OCI-M2 (cell line): ENCODE data around the gene ATR.
"Not testable (repeated sequence)": the region's sequence is repeated elsewhere in the genome, so short reads cannot be mapped to it uniquely, and the experiment has no call there.

ENCODE experiments used
- DNase-seq: peaks from one replicate; lab custom pipeline; 2025; ENCODE audit not compliant: unreplicated experiment; lab: John Stamatoyannopoulos, UW

Gene ATR

GRCh38 chr3:142578329-142579223 lies at the start of gene ATR:
ATR (minus strand) TSS chr3:142578733; CDS start chr3:142578704, 29 bp downstream.
- DNase-seq, result peak; percentile 45

DNA sequence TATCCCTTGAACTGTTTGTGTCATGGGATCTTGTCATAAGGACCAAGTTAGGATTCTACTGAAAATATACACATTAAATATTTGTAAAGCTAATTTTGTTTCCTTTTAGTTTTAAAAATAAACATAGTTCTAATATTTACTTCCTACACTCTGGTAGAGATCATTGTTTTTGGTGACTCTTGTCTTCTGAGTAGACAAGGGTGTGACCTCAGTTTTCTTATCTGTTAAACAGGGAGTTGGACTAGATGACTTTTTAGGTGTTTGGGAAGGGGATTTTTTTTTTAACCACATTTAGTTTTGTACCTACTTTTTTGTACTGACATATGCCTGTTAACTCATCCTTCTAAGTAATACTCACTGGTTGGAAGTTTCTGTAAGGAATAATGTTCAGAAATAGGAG lies 48.4 kb upstream of the ATR start:
- DNase-seq, result no peak

DNA sequence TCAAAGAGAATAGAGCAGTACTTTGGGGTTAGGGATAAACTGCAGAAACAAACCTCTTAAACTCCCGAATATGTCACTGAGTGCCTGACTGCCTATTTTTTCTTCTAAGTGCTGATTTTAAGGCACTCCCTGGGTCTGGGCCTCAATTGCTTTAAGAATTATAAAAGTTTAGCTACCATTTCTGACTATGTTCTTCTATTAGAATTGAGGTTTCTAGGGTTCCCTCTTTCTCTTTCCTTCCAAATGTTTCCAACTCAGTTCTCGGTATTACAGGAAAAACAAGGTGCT lies 46.6 kb upstream of the ATR start:
- DNase-seq, result no peak

- DNase-seq, result no peak
Measured at GRCh38 chr3:142624341-142625152, 46.0 kb upstream of the ATR start.

- no peak for DNase-seq
Measured at GRCh38 chr3:142623194-142623593, 44.7 kb upstream of the ATR start.

- DNase-seq, result no peak
Measured at GRCh38 chr3:142622405-142622804, 43.9 kb upstream of the ATR start.

- DNase-seq, result no peak
Measured at GRCh38 chr3:142618917-142619461, 40.5 kb upstream of the ATR start.

DNA sequence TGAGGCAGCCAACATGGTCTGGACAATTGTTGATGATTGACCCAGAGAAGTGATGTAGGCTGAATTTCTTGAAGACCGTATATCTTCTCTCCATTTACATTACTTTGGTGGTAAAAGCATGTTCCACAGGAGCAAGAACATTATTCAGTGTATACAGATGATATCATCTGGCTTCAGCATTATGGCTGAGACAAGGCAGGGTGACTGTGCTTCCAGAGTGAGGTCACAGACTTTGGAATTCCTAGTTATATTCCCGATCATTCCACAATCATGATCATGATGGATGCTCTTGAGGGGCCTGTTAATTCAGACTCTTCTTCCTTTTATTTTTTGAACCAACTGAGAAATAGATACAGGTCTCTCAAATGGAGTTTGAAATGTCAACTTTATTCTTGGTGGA lies 36.6 kb upstream of the ATR start:
- no peak for DNase-seq

DNA sequence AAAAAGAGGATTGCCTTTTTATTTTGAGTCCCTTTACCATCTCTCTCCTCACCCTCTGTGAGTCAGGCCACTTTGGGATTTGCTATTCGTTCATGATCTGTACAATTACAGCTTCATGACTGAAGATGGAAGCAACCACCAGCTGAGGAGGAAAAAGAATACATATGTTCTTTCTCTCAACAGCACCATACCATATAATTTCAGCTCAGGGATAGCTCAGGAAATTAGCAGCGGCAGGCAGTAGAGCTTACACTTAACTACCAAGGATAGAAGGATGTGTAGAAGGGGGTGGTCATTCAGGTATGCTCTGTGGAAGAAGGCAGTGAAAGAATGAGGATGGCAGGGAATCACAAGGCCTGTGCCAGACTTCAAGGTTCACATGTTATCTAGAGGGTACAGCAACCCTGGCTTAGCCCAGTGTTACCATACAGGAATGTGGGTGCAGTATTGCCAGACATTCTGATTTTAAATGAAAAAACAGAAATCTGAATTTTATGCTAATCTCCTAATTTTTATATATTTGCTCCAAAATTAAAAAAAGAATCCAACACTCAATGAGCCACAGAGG lies 35.6 kb upstream of the ATR start:
- DNase-seq, result no peak

- DNase-seq, result no peak
Measured at GRCh38 chr3:142613491-142613890, 35.0 kb upstream of the ATR start.

- no peak for DNase-seq
Measured at GRCh38 chr3:142611206-142611605, 32.7 kb upstream of the ATR start.

DNA sequence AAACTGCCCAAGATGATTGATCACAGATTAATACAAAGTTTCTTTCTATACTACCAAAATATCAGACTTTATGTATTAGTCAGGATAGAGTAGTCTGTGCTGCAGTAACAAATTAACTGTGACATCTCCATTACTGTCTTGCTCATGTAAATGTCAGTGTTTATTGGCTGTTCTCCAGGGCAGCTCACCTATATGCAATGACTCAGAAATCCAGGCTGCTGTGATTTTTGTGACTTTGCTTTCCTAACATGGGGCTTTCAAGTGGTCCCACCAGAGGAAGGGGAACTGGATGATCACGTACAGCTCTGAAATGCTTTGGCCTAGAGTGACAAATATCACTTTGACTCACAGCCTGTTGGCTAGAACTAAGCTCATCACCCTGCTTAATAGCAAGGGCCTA lies 30.6 kb upstream of the ATR start:
- DNase-seq, result no peak

- DNase-seq, result no peak
Measured at GRCh38 chr3:142608631-142609030, 30.1 kb upstream of the ATR start.

DNA sequence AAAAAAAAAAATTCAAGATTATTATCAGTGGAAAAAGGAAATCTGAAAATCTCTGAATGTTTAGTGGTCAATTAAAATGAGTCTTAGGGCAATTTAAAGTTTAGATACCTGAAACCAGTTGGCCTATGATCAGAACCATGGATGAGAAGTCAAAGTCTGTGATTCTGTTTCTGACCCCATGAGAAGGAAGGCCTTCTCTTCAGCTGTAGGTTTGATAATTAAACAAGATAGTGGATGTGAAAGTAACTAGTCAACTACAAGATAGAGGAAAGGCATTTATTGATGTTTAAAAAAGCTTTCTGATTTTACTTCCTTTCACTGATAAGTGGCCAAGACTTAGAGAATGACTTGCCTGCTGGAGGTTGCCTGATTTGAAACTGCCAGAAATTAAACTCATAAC lies 26.4 kb upstream of the ATR start:
- no peak for DNase-seq

GRCh38 chr3:142603386-142603705 lies 24.8 kb upstream of the ATR start:
- DNase-seq, result not testable (repeated sequence)

GRCh38 chr3:142602619-142603385 lies 24.3 kb upstream of the ATR start:
- no peak for DNase-seq

DNA sequence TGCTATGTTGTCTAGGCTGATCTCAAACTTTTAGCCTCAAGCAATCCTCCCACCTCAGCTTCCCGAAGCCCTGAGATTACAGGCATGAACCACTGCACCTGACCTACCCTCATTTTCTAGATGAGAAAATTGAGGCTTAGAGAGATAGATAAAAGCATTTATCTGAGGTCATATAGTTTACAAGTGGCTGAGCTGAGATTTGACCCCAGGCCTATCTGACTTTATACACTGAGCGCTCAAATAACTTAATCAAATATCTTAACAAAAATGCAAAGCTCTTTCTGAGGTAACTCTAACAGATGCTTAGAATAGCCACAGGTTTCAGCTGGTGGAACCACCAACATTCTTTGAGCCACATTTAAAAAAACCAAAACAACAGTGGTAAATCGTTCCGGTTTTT lies 23.2 kb upstream of the ATR start:
- DNase-seq, result no peak

DNA sequence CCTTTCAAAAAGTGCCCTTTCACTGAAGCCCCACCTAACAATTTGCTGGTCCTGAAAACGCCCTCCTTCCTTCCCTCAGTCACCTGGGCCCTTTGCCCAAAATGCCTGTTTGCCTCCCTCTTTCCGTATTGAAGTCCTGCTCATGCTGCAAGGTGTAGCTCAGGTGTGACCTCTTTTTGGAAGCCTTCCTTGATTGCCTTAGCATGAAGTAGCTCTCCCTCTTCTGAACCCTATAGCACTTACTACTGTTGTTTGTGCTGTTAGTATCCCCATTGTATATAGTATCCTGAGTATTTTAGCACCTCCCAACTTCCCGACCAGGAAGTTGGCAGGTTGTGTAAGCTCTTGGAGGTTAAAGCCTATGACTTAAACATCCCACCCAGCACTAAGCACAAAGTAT lies 19.4 kb upstream of the ATR start:
- no peak for DNase-seq

DNA sequence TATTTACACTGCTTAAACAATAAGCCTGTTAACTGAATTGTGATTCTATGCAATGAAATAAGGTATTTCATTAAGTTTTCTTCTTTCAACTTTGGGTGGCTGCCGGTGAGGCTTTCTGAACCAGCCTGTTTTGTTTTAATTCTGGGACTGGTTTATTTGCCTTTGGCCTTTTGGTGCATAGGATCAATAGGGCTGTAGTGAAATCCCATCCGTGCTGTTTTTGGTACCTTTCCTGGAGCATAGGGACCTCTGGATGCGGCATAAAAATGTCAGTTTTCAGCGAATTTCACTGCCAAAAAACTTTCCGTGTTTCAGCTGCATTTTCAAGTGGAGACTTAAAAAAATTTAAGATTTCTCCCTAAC lies 18.2 kb upstream of the ATR start:
- DNase-seq, result no peak

GRCh38 chr3:142595951-142596725 lies 17.6 kb upstream of the ATR start, which contains the start of gene PLS1:
PLS1 (plus strand) TSS chr3:142596393; CDS start chr3:142664238, 67,845 bp downstream.
- peak; percentile 44 for DNase-seq
